Effector memory CD4-positive, alpha-beta T cell (primary cell): ENCODE measurements around the gene ODAD3.

Experiments
- DNase-seq, 3 donors: peaks; one replicate each; pipeline ENCODE4 v3.0.0-alpha.2; 2020
- H3K27ac ChIP-seq: 2 replicates; pipeline ENCODE4 v1.7.0; 2013; ENCODE audit warnings: mild to moderate bottlenecking, low read length, moderate library complexity; ENCODE audit not compliant: insufficient read depth, poor library complexity, severe bottlenecking
- H3K27me3 ChIP-seq: replicated peaks from 2 replicates; pipeline ENCODE4 v1.7.0; 2013; ENCODE audit warnings: mild to moderate bottlenecking, low read length; ENCODE audit not compliant: insufficient read depth, control insufficient read depth, poor library complexity, severe bottlenecking
- H3K36me3 ChIP-seq: 2 replicates; pipeline ENCODE4 v1.7.0; 2013; ENCODE audit warnings: mild to moderate bottlenecking, low read length, moderate library complexity; ENCODE audit not compliant: control insufficient read depth, insufficient read depth
- H3K4me1 ChIP-seq: 2 replicates; pipeline ENCODE4 v1.7.0; 2013; ENCODE audit warnings: low read length, mild to moderate bottlenecking; ENCODE audit not compliant: control insufficient read depth, insufficient read depth, poor library complexity, severe bottlenecking
- H3K4me3 ChIP-seq: 2 replicates; pipeline ENCODE4 v1.7.0; 2013; ENCODE audit warnings: low read length, low read depth, mild to moderate bottlenecking; ENCODE audit not compliant: insufficient read depth, poor library complexity, severe bottlenecking
- H3K9me3 ChIP-seq: 2 replicates; pipeline ENCODE4 v1.7.0; 2013; ENCODE audit warnings: mild to moderate bottlenecking, low read length, moderate library complexity; ENCODE audit not compliant: control insufficient read depth

ODAD3 gene

GRCh38 chr19:11451871-11452619 is 17.1 kb upstream of the ODAD3 start:
- Histone ChIP-seq H3K4me3 (no peak overlapping the region), H3K27me3 (no peaks in the 10 kb centered on the region), H3K36me3 (peaks cover 24% of the 10 kb centered on the region), H3K9me3 (no peaks in the 10 kb centered on the region), H3K27ac (no peak overlapping the region), H3K4me1 (no peaks in the 10 kb centered on the region)
- no peak for DNase-seq

DNA sequence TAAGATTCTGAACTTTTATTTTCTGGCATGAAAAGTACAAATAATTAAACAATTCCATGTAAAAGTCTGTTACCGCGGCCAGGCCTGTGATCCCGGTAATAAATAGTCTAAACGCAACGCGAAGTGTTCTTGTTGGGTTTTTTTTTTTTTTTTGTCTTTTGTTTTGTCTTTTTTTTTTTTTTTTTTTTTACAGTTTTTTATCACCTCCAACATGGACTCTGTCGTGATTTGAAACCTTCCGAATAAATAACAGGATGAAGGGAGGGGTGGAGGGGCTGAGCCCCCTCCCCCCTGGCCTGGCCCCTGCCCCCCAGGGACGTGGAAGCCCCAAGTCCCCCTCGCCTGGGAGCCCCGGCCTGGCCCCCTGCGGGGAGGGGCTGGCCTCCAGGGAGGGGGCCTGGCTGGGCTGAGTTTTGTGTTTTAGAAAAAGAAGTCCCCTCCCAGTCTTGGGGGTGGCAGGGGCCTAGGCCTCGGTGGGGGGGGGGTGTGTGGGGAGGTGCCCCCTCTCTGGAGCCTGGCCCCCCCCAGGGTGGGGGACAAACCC is 16.5 kb upstream of the ODAD3 start:
- Histone ChIP-seq H3K36me3 (peaks cover 30% of the 10 kb centered on the region), H3K27ac (no peak overlapping the region), H3K9me3 (no peaks in the 10 kb centered on the region), H3K4me3 (no peak overlapping the region), H3K27me3 (no peaks in the 10 kb centered on the region), H3K4me1 (no peaks in the 10 kb centered on the region)
- DNase-seq = no peak

DNA sequence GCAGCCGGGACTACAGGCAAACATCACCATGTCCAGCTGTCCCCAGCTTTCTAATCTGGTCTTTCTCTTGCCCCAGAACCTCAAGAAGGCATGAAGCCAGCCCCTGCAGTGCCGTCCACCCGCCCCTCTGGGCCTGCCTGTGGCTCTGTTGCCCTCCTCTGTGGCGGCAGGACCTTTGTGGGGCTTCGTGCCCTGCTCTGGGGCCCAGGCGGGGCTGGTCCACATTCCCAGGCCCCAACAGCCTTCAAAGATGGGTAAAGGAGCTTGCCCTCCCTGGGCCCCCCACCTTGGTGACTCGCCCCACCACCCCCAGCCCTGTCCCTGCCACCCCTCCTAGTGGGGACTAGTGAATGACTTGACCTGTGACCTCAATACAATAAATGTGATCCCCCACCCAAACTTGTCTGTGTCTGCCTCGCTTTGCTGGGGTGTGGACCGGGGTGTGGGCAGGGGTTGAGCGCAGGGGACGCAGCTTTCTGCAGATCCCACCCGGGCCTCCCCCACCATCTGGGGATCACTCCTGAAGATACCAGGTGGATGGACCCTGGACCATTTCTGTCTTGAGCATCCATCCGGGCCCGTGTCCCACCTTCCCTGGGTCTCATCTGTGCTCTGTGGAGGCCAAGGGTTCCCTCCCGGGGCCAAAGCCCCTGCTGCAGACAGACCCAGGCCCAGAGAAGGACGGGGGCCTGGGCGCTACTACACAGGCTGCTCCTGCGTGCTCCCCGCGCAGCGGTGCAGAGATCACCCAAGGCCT is 15.8 kb upstream of the ODAD3 start:
- Histone ChIP-seq H3K9me3 (no peaks in the 10 kb centered on the region), H3K27ac (no peak overlapping the region), H3K4me3 (no peak overlapping the region), H3K36me3 (peaks cover 37% of the 10 kb centered on the region), H3K4me1 (no peaks in the 10 kb centered on the region), H3K27me3 (no peaks in the 10 kb centered on the region)
- DNase-seq = no peak

DNA sequence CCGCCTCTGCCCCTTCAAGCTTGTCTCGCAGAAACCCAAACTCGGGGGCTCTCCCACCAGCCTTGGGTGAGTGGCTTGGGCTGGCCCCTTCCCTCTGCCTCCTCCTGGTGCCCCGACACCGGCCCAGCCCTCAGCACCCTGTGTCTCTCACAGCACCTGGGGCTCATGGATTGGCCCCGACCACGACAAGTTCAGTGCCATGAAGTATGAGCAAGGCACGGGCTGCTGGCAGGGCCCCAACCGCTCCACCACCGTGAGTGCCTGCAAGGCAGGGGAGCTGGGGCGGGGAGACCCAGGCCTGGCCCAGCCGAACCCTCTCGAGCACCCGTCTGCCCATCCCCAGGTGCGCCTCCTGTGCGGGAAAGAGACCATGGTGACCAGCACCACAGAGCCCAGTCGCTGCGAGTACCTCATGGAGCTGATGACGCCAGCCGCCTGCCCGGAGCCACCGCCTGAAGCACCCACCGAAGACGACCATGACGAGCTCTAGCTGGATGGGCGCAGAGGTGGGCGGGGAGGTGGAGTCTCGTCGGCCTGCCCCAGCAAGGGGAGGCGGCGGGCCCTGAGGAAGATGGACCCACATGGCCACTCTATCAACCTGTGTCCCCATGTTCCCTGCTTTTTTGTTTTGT is 14.1 kb upstream of the ODAD3 start:
- Histone ChIP-seq H3K27ac (no peak overlapping the region), H3K9me3 (no peaks in the 10 kb centered on the region), H3K4me3 (no peak overlapping the region), H3K36me3 (peaks cover 54% of the 10 kb centered on the region), H3K4me1 (no peaks in the 10 kb centered on the region), H3K27me3 (no peaks in the 10 kb centered on the region)
- no peak for DNase-seq

GRCh38 chr19:11448410-11448809 is 13.5 kb upstream of the ODAD3 start:
- Histone ChIP-seq H3K36me3 (peaks cover 60% of the 10 kb centered on the region), H3K4me3 (no peak overlapping the region)

DNA sequence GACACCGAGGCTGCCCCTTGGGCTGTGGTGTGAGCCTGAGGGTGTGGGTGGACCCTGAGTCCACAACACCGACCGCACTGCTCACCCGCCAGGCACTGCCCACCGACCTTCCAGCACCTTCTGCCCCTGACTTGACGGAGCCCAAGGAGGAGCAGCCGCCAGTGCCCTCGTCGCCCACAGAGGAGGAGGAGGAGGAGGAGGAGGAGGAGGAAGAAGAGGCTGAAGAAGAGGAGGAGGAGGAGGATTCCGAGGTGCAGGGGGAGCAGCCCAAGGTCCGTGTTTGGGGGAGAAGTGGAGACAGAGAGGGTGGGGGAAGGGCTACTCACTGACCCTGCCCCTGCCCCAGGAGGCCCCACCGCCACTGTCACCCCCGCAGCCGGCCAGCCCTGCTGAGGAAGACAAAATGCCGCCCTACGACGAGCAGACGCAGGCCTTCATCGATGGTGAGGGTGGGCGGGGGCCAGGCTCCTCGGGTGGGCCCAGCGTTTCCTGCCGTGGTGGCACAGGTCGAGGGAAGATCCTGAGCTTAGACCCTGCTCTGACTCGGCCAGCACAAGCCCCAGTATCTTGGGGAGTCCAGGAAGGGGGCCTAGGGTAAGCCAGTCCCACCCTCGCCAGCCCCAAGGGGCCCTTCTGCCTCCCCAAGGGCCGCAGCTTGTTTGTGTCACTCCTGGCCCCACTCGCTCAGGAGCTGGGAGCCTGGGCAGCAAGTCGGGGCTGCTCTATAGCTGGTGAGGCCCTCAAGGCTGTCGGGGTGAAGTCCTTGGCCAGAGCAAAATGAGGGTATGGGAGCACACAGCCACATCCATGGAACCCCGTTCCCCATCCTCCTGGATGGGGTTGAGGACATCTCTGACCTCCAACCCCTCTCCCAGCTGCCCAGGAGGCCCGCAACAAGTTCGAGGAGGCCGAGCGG is 12.7 kb upstream of the ODAD3 start:
- no peaks in the 10 kb centered on the region for H3K27me3 ChIP-seq
- peaks cover 65% of the 10 kb centered on the region for H3K36me3 ChIP-seq
- H3K4me1 ChIP-seq = no peaks in the 10 kb centered on the region
- DNase-seq = no peak
- H3K27ac ChIP-seq = no peak overlapping the region
- no peak overlapping the region for H3K4me3 ChIP-seq
- no peaks in the 10 kb centered on the region for H3K9me3 ChIP-seq

More at GRCh38 chr19:11448410-11448809, 13.5 kb upstream of the ODAD3 start:
- DNase-seq = no peak
- Histone ChIP-seq H3K9me3 (no peaks in the 10 kb centered on the region), H3K27ac (no peak overlapping the region), H3K27me3 (no peaks in the 10 kb centered on the region), H3K4me1 (no peaks in the 10 kb centered on the region)

DNA sequence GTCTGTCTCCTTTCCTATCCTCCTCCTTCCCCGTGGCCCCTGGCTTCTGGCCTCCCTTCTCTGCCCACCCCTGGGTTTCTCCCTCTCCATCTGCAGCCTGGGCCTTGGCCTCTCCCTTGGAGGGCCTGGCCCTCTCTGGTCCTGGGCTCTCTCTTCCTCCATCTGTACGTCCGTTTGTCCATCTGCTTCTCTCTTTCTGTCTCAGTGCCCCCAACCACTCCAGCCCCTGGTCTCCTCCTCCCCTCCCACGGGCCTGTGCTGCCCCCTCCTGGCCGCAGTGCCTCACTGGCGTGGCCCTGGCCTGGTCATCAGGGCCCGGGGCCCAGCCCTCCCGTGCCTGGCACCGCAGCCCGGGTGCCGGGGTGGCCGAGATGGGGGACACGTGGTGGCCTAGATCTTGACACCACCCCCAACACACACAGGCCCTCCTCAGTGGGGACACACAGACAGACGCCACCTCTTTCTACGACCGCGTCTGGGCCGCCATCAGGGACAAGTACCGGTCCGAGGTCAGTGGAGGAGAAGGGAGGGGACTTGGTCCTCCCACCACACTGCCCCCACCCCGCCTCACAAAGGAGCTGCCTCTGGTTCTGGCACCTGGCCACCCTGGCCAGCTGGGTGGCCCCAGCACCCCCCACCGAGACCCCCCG is 11.9 kb upstream of the ODAD3 start:
- Histone ChIP-seq H3K4me1 (no peaks in the 10 kb centered on the region), H3K4me3 (no peak overlapping the region), H3K27ac (no peak overlapping the region), H3K27me3 (no peaks in the 10 kb centered on the region), H3K36me3 (peaks cover 73% of the 10 kb centered on the region), H3K9me3 (no peaks in the 10 kb centered on the region)
- peak in 2 of 3 donors; percentile 23 to 30 for DNase-seq

DNA sequence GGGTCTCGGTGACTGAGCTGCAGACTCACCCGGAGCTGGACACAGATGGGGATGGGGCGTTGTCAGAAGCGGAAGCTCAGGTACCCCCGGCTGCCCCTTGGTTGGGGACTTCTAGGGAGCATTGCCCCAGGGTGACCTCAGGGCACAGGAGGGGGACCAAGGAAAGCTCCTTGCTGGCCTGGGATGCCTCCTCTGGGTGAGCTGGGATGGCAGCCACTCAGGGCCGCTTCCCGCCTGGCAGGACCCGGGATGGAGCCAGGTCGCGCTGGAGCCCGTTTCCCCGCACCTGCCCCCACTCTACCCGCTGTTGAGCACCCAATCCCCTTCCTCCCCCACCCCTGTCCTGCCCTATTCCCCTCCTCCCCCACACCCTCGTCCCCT is 11.3 kb upstream of the ODAD3 start:
- Histone ChIP-seq H3K9me3 (no peaks in the 10 kb centered on the region), H3K27ac (no peak overlapping the region), H3K27me3 (no peaks in the 10 kb centered on the region), H3K4me1 (no peaks in the 10 kb centered on the region), H3K4me3 (no peak overlapping the region), H3K36me3 (peaks cover 78% of the 10 kb centered on the region)
- no peak for DNase-seq

DNA sequence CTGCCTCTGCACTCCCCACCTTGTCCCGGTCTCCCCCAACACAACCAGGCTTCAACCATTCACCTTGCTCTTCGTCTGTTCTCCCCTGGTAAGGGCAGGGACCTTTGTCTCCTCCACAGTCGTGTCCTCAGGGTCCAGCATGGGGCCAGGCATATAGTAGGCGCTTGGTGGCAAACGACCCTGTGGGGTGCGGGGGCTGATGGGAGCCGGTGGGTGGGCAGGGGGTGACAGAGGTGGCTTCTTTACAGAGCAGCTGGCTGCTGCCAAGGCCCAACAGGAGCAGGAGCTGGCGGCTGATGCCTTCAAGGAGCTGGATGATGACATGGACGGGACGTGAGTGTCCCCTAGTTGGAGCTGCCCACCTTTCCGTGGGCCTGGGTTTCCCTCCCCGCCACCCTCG is 10.2 kb upstream of the ODAD3 start:
- Histone ChIP-seq H3K4me1 (no peaks in the 10 kb centered on the region), H3K27ac (no peak overlapping the region), H3K9me3 (no peaks in the 10 kb centered on the region), H3K4me3 (no peak overlapping the region), H3K27me3 (no peaks in the 10 kb centered on the region), H3K36me3 (peaks cover 85% of the 10 kb centered on the region)
- no peak for DNase-seq
